GM12801 (cell line): ENCODE results near the gene RNF13.

Experiments used
- TF ChIP-seq, protein P1 (sequence below): IDR thresholded peaks from one replicate; pipeline ENCODE4 v1.5.1; 2011; ENCODE audit warnings: control low read depth; ENCODE audit not compliant: insufficient read length; ENCODE audit errors: extremely low read depth

RNF13 gene

DNA sequence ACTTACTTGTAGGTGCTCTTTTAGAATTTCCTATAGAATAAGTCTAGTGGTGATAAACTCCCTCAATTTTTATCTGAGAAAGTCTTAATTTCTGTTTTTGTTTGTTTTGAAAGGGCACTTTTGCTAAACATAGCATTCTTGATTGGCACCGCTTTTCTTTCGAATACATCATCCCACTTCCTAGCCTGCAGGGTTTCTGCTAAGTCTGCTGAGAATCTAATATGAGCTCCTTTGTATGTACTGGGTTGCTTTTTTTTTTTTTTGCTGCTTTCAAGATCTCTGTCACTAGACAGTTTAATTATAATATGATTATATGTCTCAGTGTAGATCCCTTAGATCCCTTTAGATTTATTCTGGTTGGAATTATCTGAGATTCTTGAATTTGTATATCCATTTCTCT, 136.2 kb downstream of the RNF13 start:
- TF ChIP-seq, protein P1, sequence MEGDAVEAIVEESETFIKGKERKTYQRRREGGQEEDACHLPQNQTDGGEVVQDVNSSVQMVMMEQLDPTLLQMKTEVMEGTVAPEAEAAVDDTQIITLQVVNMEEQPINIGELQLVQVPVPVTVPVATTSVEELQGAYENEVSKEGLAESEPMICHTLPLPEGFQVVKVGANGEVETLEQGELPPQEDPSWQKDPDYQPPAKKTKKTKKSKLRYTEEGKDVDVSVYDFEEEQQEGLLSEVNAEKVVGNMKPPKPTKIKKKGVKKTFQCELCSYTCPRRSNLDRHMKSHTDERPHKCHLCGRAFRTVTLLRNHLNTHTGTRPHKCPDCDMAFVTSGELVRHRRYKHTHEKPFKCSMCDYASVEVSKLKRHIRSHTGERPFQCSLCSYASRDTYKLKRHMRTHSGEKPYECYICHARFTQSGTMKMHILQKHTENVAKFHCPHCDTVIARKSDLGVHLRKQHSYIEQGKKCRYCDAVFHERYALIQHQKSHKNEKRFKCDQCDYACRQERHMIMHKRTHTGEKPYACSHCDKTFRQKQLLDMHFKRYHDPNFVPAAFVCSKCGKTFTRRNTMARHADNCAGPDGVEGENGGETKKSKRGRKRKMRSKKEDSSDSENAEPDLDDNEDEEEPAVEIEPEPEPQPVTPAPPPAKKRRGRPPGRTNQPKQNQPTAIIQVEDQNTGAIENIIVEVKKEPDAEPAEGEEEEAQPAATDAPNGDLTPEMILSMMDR, result no peak

DNA sequence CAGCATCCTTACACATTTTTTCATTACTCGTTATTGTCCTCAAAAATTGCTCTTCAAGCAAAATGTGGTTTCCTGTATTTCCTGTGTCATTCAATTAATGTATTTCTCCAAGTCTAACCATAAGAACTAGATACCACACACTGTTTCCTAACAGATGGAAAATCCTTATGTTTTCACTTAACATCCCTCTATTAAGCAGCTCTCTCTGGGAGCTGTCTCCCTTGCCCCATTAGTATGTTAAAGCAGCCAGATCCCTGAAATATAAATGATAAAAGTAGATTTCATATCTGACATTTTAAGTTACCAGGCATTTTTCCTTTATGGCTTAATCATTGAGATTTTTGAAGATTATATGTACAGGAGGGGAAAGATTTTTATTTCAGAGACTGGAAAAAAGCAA, 141.8 kb downstream of the RNF13 start:
- TF ChIP-seq, protein P1, result no peak

DNA sequence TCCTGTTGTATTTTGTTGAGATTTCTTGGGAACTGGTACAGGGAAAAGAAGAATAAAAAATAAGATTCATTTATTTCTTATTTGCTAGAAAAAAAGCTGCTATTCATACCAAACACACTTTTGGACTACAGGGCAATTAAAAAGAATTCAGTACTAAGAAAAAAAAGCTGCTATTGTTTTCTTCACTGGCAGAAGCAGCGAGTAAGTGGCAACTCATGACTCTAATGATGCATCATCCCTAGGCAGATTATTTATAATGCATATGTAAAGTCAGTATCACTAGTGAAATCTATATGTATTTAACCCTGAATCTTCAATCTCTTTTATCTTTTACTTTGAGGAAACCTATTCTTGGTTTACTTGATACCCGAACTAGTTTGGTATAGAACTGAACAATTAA, 142.4 kb downstream of the RNF13 start:
- TF ChIP-seq, protein P1, result no peak

DNA sequence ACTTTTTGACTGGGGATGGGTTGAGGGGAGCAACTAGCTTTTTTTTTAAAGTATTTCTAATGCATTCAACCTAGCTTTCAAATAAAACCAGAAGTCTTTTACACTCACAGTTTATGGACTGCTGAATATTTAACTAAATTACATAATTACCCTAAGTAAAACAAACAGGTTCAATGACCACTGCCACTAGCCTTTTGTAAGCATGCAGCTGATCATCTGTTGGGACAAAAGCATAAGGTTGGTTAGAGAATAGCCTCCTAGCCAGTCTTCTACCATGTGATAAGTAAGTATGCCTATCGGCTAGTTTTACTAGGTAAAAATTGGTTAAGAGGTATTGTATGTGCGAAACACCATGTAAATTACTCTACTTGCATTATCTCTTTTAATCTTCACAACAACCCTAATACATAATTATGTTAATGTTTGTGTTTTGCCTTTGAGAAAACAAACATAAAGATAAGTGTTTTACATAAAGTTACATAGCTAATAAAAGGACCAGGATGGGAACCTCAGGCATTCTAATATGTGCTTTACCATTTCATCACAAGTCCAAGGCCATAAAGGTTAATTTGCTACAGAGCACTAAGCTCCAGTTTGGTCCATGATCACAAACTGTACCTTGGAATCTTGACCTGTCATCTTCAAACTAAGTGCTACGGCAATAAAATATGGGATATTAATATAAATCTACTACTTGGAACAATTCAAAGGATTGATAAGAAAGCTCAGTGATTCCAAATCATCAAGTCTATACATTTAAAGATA, 144.5 kb downstream of the RNF13 start:
- TF ChIP-seq, protein P1, result no peak

DNA sequence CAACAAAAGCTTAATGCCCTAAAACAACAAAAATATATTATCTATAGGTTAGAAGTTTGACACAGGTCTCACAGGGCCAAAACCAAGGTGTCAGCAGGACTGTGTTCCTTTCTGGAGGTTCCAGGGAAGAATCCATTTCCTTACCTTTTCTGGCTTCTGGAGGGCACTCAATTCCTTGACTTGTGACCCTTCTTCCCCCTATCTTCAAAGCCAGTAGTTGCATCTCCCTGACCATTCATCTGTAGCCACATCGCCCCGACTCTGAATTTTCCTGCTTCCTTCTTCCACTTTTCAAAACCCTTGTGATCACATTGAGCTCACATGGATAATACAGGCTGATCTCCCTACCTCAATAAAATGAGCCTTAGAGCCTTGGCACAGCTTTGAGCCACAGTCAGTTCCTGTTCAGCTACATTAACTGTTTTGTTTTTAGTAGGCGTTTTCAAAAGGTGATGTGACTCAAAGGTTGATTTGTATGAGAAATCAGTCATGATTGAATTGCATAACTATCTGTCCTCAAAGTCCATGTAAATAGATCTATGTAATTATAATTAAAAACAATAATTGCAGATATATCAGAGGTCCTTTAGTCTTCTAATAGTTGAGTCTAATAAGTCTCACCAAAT, 145.3 kb downstream of the RNF13 start:
- TF ChIP-seq, protein P1, result no peak

DNA sequence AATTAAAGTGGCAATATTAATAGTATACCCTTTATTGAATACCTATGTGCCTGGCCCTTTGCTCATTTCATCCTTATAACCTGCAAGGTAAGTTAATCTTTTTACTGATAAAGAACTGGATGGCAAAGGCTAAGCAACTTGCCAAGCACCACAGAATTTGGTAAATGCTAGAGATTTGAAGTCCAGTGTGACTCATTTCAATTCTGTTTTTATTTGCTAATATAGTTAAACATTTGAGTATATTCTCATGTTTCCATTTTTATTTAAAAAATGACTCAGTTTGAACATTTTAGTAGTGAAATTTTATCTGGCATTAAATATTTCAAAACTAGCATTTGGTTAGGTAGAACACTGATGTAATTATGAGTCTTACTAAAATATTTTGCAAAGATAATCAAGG, 146.4 kb downstream of the RNF13 start:
- TF ChIP-seq, protein P1, result no peak

DNA sequence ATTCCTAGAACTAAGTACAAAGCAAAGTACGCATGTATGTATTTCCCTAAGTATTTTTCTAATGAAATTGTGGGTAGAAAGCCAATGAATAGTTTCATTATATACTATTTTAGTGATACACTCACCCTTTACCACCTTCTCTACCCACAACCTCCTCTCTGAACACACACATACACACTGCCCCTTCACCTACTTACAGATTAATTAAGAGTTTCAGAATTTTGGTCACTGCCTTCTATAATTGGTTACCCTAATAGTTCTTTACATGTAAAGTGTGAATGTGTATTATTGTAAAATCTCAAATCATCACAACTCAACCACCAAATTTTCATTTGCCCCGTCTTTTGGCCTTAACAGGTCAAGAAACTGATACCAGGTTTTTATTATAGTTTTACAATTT, 150.5 kb downstream of the RNF13 start:
- TF ChIP-seq, protein P1, result no peak
